ENCODE measurements around the gene KIFC1. TPM values are rescaled to one million over a fixed set of nuclear protein-coding genes. Genes with fewer than 3 reads are reported as not detected.

The KIFC1 gene
- total RNA-seq, 6 donors from 2014 or later = 1.2 to 11.8 (median 4.4) TPM

DNA sequence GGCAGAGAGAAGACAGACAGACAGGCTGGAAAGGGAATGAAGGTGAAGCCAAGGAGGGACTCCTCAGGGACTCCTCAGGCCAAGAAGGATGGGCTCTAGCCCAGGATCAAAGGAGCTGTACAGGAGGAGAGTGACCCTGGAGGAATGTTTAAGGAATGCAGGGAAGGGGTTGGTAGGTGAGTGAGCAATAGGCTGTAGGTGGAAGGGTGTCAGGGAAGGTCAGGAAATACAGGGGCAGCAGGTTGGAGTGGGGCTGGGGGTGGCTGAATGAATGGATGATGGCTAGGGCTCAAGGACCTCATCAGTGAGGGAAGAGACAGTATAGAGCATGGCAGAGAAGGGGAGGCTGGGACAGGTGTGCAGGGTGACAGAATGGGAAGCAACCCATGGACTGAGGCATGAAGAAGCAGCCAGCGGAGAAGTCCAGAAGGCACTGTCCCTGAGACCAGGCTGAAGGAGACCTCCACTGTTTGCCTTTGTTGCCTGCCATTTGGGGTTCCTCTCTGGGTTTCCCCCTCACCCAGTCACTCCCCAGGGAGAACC lies 41.4 kb downstream of the KIFC1 start:
- H3K27me3 ChIP-seq = no peaks in the 10 kb centered on the region
- no peak overlapping the region for H3K27ac ChIP-seq
- H3K36me3 ChIP-seq = peaks cover 0 to 29% (median 18%) of the 10 kb centered on the region in 4 donors
- no peak overlapping the region for H3K4me3 ChIP-seq
- ATAC-seq (ENCODE audit: low FRiP score in 2 of 2) = no peak
- WGBS, 2 donors = 92 to 100% methylated on average over 1 of the region's 1 CpG
- no peak for DNase-seq
- H3K4me1 ChIP-seq = peaks cover 21 to 41% (median 38%) of the 10 kb centered on the region in 4 donors
- H3K9me3 ChIP-seq = no peaks in the 10 kb centered on the region
- TF ChIP-seq POLR2A (IDR thresholded peaks at IDR 0.05) = no peak
- no peak for TF ChIP-seq EP300 (IDR thresholded peaks at IDR 0.05)
- TF ChIP-seq, protein P1, sequence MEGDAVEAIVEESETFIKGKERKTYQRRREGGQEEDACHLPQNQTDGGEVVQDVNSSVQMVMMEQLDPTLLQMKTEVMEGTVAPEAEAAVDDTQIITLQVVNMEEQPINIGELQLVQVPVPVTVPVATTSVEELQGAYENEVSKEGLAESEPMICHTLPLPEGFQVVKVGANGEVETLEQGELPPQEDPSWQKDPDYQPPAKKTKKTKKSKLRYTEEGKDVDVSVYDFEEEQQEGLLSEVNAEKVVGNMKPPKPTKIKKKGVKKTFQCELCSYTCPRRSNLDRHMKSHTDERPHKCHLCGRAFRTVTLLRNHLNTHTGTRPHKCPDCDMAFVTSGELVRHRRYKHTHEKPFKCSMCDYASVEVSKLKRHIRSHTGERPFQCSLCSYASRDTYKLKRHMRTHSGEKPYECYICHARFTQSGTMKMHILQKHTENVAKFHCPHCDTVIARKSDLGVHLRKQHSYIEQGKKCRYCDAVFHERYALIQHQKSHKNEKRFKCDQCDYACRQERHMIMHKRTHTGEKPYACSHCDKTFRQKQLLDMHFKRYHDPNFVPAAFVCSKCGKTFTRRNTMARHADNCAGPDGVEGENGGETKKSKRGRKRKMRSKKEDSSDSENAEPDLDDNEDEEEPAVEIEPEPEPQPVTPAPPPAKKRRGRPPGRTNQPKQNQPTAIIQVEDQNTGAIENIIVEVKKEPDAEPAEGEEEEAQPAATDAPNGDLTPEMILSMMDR (IDR thresholded peaks at IDR 0.05) = no peak
- no peak for TF ChIP-seq POLR2AphosphoS5 (IDR thresholded peaks at IDR 0.05)

DNA sequence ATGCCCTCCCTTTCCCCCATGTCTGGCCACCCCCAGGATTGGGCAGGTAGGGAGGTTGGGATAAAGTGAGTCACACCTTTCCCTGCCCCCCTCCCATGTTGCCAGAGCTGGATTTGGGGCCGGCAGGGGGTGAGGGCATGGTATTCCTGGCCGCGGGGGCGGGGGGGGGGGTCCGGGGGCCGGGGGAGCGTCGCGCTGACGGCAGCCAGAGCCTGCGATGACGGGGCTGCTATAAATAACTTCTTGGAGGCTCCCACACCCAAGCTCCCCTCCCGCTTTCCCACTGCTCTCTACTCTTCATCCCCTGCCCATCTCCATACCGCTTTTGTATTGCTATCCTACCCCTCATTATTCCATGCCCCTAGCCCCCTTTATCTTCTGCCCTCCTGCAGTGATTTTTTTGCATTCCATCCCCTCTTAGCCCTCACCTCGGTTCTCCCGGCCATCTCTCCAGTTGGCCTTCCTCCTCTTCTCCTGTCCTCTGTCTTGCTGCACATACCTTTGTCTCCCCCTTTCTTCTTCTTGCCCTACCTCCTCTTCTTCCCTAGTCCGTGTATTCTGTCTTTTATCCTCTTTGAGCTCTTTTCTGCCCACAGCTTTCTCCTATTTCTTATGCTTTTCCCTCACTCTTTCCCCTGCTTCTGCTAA lies 42.0 kb downstream of the KIFC1 start:
- WGBS, 2 donors = 28 to 37% methylated on average over 15 to 16 of the region's 17 CpGs
- DNase-seq (no peak), ATAC-seq (ENCODE audit: low FRiP score in 2 of 2) (no peak)
- H3K27me3 ChIP-seq = no peaks in the 10 kb centered on the region
- H3K4me3 ChIP-seq = no peak overlapping the region
- TF ChIP-seq EP300 (IDR thresholded peaks at IDR 0.05) (no peak), POLR2A (IDR thresholded peaks at IDR 0.05) (no peak)
- TF ChIP-seq, protein P1 (IDR thresholded peaks at IDR 0.05) = no peak
- H3K36me3 ChIP-seq = peaks cover 0 to 35% (median 24%) of the 10 kb centered on the region in 4 donors
- peaks cover 15 to 35% (median 33%) of the 10 kb centered on the region in 4 donors for H3K4me1 ChIP-seq
- no peak overlapping the region for H3K27ac ChIP-seq
- no peaks in the 10 kb centered on the region for H3K9me3 ChIP-seq

DNA sequence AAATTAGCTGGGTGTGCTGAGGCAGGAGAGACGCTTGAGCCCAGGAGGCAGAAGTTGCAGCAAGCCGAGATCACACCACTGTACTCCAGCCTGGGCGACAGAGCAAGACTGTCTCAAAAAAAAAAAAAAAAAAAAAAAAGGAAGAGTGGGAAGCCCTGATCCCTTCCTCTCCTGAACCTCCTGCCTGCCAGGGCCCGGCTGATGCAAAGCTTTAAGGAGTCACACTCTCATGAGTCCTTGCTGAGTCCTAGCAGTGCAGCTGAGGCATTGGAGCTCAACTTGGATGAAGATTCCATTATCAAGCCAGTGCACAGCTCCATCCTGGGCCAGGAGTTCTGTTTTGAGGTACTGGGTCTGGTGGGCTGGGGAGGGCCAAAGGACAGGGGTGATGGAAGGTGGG lies 43.3 kb downstream of the KIFC1 start:
- no peak overlapping the region for H3K27ac ChIP-seq
- 71 to 83% methylated on average over 4 of the region's 4 CpGs for WGBS, 2 donors
- no peaks in the 10 kb centered on the region for H3K9me3 ChIP-seq
- DNase-seq (no peak), ATAC-seq (ENCODE audit: low FRiP score in 2 of 2) (no peak)
- H3K4me3 ChIP-seq = no peak overlapping the region
- peaks cover 0 to 41% (median 28%) of the 10 kb centered on the region in 4 donors for H3K36me3 ChIP-seq
- H3K27me3 ChIP-seq = no peaks in the 10 kb centered on the region
- peaks cover 11 to 23% (median 21%) of the 10 kb centered on the region in 4 donors for H3K4me1 ChIP-seq
- TF ChIP-seq EP300 (IDR thresholded peaks at IDR 0.05) = no peak
- TF ChIP-seq POLR2A (IDR thresholded peaks at IDR 0.05) = no peak
- TF ChIP-seq POLR2AphosphoS5 (IDR thresholded peaks at IDR 0.05) = no peak
- TF ChIP-seq, protein P1 (IDR thresholded peaks at IDR 0.05) = no peak

DNA sequence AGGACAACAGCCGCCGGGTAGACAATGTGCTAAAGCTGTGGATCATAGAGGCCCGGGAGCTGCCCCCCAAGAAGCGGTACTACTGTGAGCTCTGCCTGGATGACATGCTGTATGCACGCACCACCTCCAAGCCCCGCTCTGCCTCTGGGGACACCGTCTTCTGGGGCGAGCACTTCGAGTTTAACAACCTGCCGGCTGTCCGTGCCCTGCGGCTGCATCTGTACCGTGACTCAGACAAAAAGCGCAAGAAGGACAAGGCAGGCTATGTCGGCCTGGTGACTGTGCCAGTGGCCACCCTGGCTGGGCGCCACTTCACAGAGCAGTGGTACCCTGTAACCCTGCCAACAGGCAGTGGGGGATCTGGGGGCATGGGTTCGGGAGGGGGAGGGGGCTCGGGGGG lies 46.0 kb downstream of the KIFC1 start:
- Histone ChIP-seq H3K36me3 (peaks cover 0 to 61% (median 39%) of the 10 kb centered on the region in 4 donors), H3K4me3 (no peak overlapping the region), H3K4me1 (no peaks in the 10 kb centered on the region), H3K27ac (no peak overlapping the region), H3K27me3 (no peaks in the 10 kb centered on the region), H3K9me3 (no peaks in the 10 kb centered on the region)
- TF ChIP-seq, protein P1 (IDR thresholded peaks at IDR 0.05) = no peak
- TF ChIP-seq EP300 (IDR thresholded peaks at IDR 0.05) = no peak
- TF ChIP-seq POLR2A (IDR thresholded peaks at IDR 0.05) = no peak
- TF ChIP-seq POLR2AphosphoS5 (IDR thresholded peaks at IDR 0.05) = no peak
- ATAC-seq (ENCODE audit: low FRiP score in 2 of 2) = no peak
- WGBS, 2 donors = 93 to 96% methylated on average over 16 to 18 of the region's 18 CpGs
- peak in 1 of 2 donors; percentile 51 for DNase-seq
